WTC11 (cell line): ENCODE measurements around the gene GRID2. TPM values are rescaled to one million over a fixed set of nuclear protein-coding genes. Genes with fewer than 3 reads are reported as not detected.

Experiments used
- ATAC-seq: fragments of 200-7000 bp; cut with Tn5 transposase; 2 replicates; pipeline ENCODE4 v1.10.0; 2021; ENCODE audit warnings: mild to moderate bottlenecking, moderate library complexity
- CTCF ChIA-PET: fragments of 300-600 bp; sonication (Branson Sonifier 250); formaldehyde crosslinking; loops from one replicate; lab custom pipeline; 2021; ENCODE audit warnings: antibody characterized with exemption; lab: Charles Lee
- POLR2A ChIA-PET: fragments of 350-600 bp; sonication (Branson Sonifier 250); formaldehyde crosslinking; loops from one replicate; lab custom pipeline; 2021; ENCODE audit warnings: antibody characterized with exemption; lab: Charles Lee
- DNase-seq: peaks from one replicate; pipeline ENCODE4 v3.0.0; 2021; ENCODE audit warnings: low spot score
- H3K27ac Mint-ChIP-seq: 2 replicates; pipeline ENCODE4 v1.8.0; 2021; ENCODE audit warnings: mixed read lengths
- H3K27me3 Mint-ChIP-seq: 2 replicates; pipeline ENCODE4 v1.8.0; 2021; ENCODE audit warnings: low read depth, mild to moderate bottlenecking, moderate library complexity, mixed read lengths
- H3K36me3 Mint-ChIP-seq: 2 replicates; pipeline ENCODE4 v1.8.0; 2021; ENCODE audit warnings: mixed read lengths
- H3K4me1 Mint-ChIP-seq: 2 replicates; pipeline ENCODE4 v1.8.0; 2022; ENCODE audit warnings: mixed read lengths
- H3K4me3 Mint-ChIP-seq: 2 replicates; pipeline ENCODE4 v1.8.0; 2021; ENCODE audit warnings: mild to moderate bottlenecking, moderate library complexity, mixed read lengths
- H3K9me3 Mint-ChIP-seq: 2 replicates; pipeline ENCODE4 v1.8.0; 2021; ENCODE audit warnings: mixed read lengths
- CREM ChIP-seq: sonication (generic); formaldehyde crosslinking; IDR thresholded peaks from 2 replicates; pipeline ENCODE4 v1.8.1; 2022; ENCODE audit warnings: mild to moderate bottlenecking, missing genetic modification reagents, moderate library complexity
- ETV6 ChIP-seq: sonication (generic); formaldehyde crosslinking; IDR thresholded peaks from 2 replicates; pipeline ENCODE4 v1.8.1; 2022; ENCODE audit warnings: mild to moderate bottlenecking, missing genetic modification reagents
- GTF2I ChIP-seq: fragments of 250-450 bp; sonication (Bioruptor Pico); conservative IDR thresholded peaks from 2 replicates; pipeline ENCODE4 v1.4.0; 2021; ENCODE audit warnings: mild to moderate bottlenecking
- NFE2L1 ChIP-seq: sonication (generic); formaldehyde crosslinking; IDR thresholded peaks from 2 replicates; pipeline ENCODE4 v1.8.1; 2023; ENCODE audit warnings: missing genetic modification reagents
- SMAD4 ChIP-seq: sonication (generic); formaldehyde crosslinking; IDR thresholded peaks from 2 replicates; pipeline ENCODE4 v1.8.0; 2022; ENCODE audit warnings: mild to moderate bottlenecking, missing genetic modification reagents
- TEAD1 ChIP-seq: sonication (generic); formaldehyde crosslinking; IDR thresholded peaks from 2 replicates; pipeline ENCODE4 v1.8.0; 2022; ENCODE audit warnings: mild to moderate bottlenecking, missing genetic modification reagents
- ZNF121 ChIP-seq: sonication (generic); formaldehyde crosslinking; IDR thresholded peaks from 2 replicates; pipeline ENCODE4 v1.8.0; 2023; ENCODE audit warnings: missing genetic modification reagents
- ZNF138 ChIP-seq: sonication (generic); formaldehyde crosslinking; conservative IDR thresholded peaks from 2 replicates; pipeline ENCODE4 v1.8.1; 2022; ENCODE audit warnings: mild to moderate bottlenecking, moderate library complexity, missing genetic modification reagents
- ZNF219 ChIP-seq: sonication (generic); formaldehyde crosslinking; IDR thresholded peaks from 2 replicates; pipeline ENCODE4 v1.8.0; 2023; ENCODE audit warnings: missing genetic modification reagents, mild to moderate bottlenecking, borderline replicate concordance
- ZNF263 ChIP-seq: sonication (generic); formaldehyde crosslinking; IDR thresholded peaks from 2 replicates; pipeline ENCODE4 v1.8.1; 2022; ENCODE audit warnings: low read depth, mild to moderate bottlenecking, moderate library complexity, missing genetic modification reagents
- total RNA-seq: library from RNA; stranded (reverse); gene quantifications from 3 replicates; pipeline ENCODE4 v1.2.3, GENCODE V29; 2021
- TF ChIP-seq, protein P1 (sequence below): sonication (generic); formaldehyde crosslinking; IDR thresholded peaks from 2 replicates; pipeline ENCODE4 v1.8.1; 2023; ENCODE audit warnings: mild to moderate bottlenecking, missing genetic modification reagents, moderate library complexity
- TF ChIP-seq, protein P2 (sequence below): fragments of 250-450 bp; sonication (Bioruptor Pico); IDR thresholded peaks from 2 replicates; pipeline ENCODE4 v1.9.0; 2021; ENCODE audit warnings: moderate library complexity, mild to moderate bottlenecking, inconsistent platforms, borderline replicate concordance
- TF ChIP-seq, protein P3 (sequence below): sonication (generic); formaldehyde crosslinking; conservative IDR thresholded peaks from 2 replicates; pipeline ENCODE4 v1.8.1; 2023; ENCODE audit warnings: mild to moderate bottlenecking, low read depth, missing genetic modification reagents, moderate library complexity
- TF ChIP-seq, protein P4 (sequence below): sonication (generic); formaldehyde crosslinking; IDR thresholded peaks from 2 replicates; pipeline ENCODE4 v1.8.0; 2022; ENCODE audit warnings: mild to moderate bottlenecking, missing genetic modification reagents
- TF ChIP-seq, protein P5 (sequence below): sonication (generic); formaldehyde crosslinking; IDR thresholded peaks from 2 replicates; pipeline ENCODE4 v1.8.0; 2023; ENCODE audit warnings: missing genetic modification reagents
- TF ChIP-seq, protein P6 (sequence below): sonication (generic); formaldehyde crosslinking; IDR thresholded peaks from 2 replicates; pipeline ENCODE4 v1.8.0; 2023; ENCODE audit warnings: missing genetic modification reagents, mild to moderate bottlenecking, borderline replicate concordance

Gene GRID2
- total RNA-seq, 1 experiment from 2014 or later, result 26.8 TPM

DNA sequence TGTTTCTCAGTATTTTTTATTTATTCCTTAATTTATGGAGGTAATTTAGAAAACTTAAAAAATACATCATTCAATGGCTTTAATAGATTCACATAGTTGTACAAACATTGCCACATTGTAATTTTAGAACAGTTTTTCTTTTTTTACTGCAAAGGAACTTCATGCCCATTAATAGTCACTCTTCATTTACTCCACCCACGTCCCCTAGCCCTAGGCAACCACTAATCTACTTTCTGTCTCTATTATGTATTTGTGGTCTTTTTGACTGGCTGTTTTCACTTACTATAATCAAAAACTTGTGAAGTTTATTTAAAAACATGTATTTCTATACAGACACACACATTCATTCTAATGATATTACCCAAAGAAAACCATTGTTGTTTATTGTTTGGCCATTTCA is 664.8 kb downstream of the GRID2 start:
- H3K36me3 Mint-ChIP-seq, result peaks cover 6% of the 10 kb centered on the region; the same call in 1 of the 2 replicates
- no peaks in the 10 kb centered on the region for H3K27me3 Mint-ChIP-seq
- no peak overlapping the region for H3K27ac Mint-ChIP-seq
- ChIA-PET CTCF (interaction anchor here (1.2 kb wide), 1 partner anchor 231 kb away, joined by 3 read pairs; no protein-coding TSS in a partner anchor), POLR2A (no interaction called here)
- no peak for TF ChIP-seq ETV6 (CRISPR knock-in tag)
- no peak for TF ChIP-seq GTF2I (CRISPR knock-in tag)
- no peak for TF ChIP-seq ZNF219
- no peak for TF ChIP-seq SMAD4
- TF ChIP-seq, protein P1, sequence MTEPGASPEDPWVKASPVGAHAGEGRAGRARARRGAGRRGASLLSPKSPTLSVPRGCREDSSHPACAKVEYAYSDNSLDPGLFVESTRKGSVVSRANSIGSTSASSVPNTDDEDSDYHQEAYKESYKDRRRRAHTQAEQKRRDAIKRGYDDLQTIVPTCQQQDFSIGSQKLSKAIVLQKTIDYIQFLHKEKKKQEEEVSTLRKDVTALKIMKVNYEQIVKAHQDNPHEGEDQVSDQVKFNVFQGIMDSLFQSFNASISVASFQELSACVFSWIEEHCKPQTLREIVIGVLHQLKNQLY, result no peak
- TF ChIP-seq ZNF263 (CRISPR knock-in tag), result no peak
- no peak for TF ChIP-seq NFE2L1 (CRISPR knock-in tag)
- TF ChIP-seq, protein P2, sequence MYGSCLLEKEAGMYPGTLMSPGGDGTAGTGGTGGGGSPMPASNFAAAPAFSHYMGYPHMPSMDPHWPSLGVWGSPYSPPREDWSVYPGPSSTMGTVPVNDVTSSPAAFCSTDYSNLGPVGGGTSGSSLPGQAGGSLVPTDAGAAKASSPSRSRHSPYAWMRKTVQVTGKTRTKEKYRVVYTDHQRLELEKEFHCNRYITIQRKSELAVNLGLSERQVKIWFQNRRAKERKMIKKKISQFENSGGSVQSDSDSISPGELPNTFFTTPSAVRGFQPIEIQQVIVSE, result no peak
- TF ChIP-seq ZNF121 (CRISPR knock-in tag), result no peak
- TF ChIP-seq, protein P3, sequence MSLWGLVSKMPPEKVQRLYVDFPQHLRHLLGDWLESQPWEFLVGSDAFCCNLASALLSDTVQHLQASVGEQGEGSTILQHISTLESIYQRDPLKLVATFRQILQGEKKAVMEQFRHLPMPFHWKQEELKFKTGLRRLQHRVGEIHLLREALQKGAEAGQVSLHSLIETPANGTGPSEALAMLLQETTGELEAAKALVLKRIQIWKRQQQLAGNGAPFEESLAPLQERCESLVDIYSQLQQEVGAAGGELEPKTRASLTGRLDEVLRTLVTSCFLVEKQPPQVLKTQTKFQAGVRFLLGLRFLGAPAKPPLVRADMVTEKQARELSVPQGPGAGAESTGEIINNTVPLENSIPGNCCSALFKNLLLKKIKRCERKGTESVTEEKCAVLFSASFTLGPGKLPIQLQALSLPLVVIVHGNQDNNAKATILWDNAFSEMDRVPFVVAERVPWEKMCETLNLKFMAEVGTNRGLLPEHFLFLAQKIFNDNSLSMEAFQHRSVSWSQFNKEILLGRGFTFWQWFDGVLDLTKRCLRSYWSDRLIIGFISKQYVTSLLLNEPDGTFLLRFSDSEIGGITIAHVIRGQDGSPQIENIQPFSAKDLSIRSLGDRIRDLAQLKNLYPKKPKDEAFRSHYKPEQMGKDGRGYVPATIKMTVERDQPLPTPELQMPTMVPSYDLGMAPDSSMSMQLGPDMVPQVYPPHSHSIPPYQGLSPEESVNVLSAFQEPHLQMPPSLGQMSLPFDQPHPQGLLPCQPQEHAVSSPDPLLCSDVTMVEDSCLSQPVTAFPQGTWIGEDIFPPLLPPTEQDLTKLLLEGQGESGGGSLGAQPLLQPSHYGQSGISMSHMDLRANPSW (CRISPR knock-in tag), result no peak
- TF ChIP-seq, protein P4, sequence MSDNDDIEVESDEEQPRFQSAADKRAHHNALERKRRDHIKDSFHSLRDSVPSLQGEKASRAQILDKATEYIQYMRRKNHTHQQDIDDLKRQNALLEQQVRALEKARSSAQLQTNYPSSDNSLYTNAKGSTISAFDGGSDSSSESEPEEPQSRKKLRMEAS (CRISPR knock-in tag), result no peak
- TF ChIP-seq CREM (CRISPR knock-in tag), result no peak
- TF ChIP-seq, protein P5, sequence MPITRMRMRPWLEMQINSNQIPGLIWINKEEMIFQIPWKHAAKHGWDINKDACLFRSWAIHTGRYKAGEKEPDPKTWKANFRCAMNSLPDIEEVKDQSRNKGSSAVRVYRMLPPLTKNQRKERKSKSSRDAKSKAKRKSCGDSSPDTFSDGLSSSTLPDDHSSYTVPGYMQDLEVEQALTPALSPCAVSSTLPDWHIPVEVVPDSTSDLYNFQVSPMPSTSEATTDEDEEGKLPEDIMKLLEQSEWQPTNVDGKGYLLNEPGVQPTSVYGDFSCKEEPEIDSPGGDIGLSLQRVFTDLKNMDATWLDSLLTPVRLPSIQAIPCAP (CRISPR knock-in tag), result no peak
- TF ChIP-seq TEAD1, result no peak
- TF ChIP-seq, protein P6, sequence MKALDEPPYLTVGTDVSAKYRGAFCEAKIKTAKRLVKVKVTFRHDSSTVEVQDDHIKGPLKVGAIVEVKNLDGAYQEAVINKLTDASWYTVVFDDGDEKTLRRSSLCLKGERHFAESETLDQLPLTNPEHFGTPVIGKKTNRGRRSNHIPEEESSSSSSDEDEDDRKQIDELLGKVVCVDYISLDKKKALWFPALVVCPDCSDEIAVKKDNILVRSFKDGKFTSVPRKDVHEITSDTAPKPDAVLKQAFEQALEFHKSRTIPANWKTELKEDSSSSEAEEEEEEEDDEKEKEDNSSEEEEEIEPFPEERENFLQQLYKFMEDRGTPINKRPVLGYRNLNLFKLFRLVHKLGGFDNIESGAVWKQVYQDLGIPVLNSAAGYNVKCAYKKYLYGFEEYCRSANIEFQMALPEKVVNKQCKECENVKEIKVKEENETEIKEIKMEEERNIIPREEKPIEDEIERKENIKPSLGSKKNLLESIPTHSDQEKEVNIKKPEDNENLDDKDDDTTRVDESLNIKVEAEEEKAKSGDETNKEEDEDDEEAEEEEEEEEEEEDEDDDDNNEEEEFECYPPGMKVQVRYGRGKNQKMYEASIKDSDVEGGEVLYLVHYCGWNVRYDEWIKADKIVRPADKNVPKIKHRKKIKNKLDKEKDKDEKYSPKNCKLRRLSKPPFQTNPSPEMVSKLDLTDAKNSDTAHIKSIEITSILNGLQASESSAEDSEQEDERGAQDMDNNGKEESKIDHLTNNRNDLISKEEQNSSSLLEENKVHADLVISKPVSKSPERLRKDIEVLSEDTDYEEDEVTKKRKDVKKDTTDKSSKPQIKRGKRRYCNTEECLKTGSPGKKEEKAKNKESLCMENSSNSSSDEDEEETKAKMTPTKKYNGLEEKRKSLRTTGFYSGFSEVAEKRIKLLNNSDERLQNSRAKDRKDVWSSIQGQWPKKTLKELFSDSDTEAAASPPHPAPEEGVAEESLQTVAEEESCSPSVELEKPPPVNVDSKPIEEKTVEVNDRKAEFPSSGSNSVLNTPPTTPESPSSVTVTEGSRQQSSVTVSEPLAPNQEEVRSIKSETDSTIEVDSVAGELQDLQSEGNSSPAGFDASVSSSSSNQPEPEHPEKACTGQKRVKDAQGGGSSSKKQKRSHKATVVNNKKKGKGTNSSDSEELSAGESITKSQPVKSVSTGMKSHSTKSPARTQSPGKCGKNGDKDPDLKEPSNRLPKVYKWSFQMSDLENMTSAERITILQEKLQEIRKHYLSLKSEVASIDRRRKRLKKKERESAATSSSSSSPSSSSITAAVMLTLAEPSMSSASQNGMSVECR, result no peak
- DNase-seq, result no peak
- H3K4me3 Mint-ChIP-seq, result no peak overlapping the region
- no peaks in the 10 kb centered on the region for H3K4me1 Mint-ChIP-seq
- H3K9me3 Mint-ChIP-seq, result peaks cover 15% of the 10 kb centered on the region
- no peak for ATAC-seq

DNA sequence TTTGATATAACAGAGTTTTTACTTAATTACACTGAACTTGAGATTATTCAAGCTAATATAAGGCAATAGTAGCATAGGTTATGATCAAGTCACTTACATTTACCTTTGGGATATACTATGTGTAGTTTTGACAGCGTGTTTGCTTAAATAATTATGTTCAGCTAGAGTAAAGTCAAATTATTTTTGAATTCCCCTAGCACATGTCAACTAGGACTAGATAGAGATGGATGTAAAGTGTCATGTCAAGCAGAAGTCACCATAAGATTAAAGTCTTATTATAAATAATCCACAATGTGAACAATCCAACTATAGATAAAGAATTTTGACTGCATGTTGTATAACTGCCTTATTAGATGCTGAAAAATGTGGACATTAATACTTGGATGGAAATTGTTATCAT is 665.2 kb downstream of the GRID2 start:
- no peak for TF ChIP-seq ZNF138 (CRISPR knock-in tag)
- no peak for TF ChIP-seq ZNF121 (CRISPR knock-in tag)
- TF ChIP-seq, all 79 proteins: peak for 0
- Mint-ChIP-seq H3K9me3 (peaks cover 15% of the 10 kb centered on the region), H3K4me1 (no peaks in the 10 kb centered on the region), H3K27ac (no peak overlapping the region), H3K36me3 (peaks cover 6% of the 10 kb centered on the region; the same call in 1 of the 2 replicates), H3K27me3 (no peaks in the 10 kb centered on the region), H3K4me3 (no peak overlapping the region)
- CTCF ChIA-PET, result no interaction called here
- DNase-seq, result no peak
- no peak for ATAC-seq
- POLR2A ChIA-PET, result no interaction called here
